HG03378 (cell line): Measurements from ENCODE around the gene DPEP1.
"Not testable (repeated sequence)": the region's sequence is repeated elsewhere in the genome, so short reads cannot be mapped to it uniquely, and the experiment has no call there.

Source experiments
- ATAC-seq: cut with Tn5 transposase; IDR thresholded peaks from one replicate; pipeline ENCODE4 v1.9.1; 2021; ENCODE audit warnings: mild to moderate bottlenecking, moderate library complexity; ENCODE audit not compliant: unreplicated experiment

Gene DPEP1

GRCh38 chr16:89577055-89577759, 36.2 kb upstream of the DPEP1 start:
- ATAC-seq: no peak

DNA sequence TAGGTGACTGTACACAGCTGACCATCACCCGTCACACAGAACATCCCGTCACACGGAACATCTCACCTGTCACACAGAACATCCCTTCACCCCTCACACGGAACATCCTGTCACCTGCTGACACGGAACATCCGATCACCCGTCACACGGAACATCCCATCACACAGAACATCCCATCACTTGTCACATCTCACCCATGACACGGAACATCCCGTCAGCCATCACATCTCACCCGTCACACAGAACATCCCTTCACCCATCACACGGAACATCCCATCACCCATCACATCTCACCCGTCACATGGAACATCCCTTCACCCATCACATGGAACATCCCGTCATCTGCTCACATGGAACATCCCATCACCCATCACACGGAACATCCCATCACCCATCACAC, 34.1 kb upstream of the DPEP1 start:
- ATAC-seq: no peak

GRCh38 chr16:89581045-89581695, 32.3 kb upstream of the DPEP1 start:
- ATAC-seq: no peak

DNA sequence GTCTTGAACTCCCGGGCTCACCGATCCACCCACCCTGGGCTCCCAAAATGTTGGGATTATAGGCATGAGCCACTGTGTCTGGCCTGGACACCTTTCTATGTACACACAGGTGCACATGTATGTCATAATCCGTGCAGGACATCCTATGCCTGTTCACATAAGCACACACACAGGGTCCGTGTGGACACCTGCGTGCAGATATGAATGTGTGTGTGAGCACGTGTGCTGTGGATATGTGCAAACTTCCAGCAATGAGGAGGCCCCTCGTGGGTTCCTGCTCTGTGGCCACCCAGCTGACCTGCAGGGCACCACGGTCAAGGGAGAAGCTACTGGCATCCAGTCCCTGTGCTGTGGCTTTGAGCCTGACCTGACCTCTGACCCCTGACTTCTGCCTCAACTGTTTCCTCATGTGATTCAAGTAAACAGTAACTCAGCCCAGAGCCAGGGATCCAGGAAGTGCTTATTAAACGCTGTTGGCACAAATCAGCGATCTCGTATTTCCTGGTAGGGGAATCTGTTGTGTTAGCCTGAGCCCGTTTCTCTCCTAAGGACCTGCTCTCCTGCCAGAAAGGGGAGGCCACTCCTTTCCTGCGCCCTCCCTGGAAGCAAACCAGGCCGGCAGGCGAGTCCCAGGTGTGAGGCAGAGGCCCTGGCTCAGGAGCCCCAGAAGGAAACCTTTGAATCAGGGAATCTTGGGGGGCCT, 31.4 kb upstream of the DPEP1 start:
- ATAC-seq: no peak

DNA sequence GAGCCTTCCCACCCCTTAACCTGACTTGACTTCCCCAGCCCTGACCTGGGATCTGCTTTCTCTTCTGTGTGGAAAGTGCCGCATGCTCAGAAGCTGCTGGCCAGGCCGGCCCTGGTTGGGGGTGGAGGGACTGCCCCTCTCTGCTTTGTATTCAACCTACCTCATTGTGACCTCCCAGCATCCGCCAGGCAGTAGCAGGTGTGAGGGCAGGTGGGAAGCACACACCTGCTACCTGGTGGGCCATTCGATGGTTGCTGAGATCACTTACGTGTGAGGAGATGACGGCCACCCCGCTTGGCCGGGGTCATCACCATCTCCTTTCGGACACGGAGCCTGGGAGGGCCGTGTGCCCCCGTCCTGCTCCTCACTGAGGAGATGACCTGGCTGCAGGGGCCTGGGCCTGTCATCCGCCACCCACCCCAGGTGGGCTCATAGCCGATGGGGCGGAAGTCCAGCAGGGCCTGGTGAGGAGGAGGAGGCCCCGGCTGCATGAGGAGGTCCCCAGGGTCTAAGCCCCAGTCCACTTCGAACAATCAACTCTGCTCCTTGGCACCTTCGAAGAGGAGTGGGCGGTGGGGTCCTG, 30.7 kb upstream of the DPEP1 start:
- no peak for ATAC-seq

GRCh38 chr16:89583197-89583894, 30.1 kb upstream of the DPEP1 start:
- ATAC-seq: no peak

DNA sequence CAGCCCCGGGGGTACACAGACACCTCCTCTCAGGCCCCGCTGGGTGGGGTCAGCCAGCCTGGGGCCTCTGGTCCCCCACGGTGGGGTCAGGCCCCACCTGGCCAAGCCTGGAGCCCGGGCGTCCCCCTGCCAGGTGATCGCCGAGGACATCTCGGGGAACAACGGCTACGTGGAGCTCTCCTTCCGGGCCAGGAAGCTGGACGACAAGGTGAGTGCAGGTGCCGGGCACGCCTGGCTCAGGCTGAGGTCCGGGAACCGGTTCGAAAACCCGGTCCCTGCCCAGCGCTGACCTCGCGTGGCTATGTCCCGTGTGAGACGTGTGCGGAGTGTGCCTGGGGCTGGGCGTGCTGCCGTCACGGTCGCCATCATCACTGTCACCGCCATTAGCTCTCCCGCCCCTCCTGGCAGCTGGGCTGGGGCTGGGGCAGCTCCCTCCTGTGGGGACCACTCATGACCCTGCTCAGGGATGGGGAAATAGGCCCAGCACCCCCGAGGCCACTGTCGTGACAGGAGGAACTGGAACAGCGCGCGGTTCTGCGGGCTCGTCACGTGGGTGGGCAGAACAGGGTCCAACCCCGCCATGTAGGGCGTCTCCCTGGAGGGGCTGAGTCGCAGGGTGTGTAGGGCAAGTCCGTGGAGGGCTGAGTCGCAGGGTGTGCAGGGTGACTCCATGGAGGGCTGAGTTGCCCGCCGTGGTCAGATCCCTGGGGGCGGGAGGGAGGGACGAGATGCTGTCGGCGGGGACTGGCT, 29.4 kb upstream of the DPEP1 start:
- ATAC-seq: no peak

GRCh38 chr16:89584768-89585549, 28.5 kb upstream of the DPEP1 start:
- ATAC-seq: no peak

- ATAC-seq: no peak
These were observed 27.2 kb upstream of the DPEP1 start for GRCh38 chr16:89586218-89586617.

- no peak for ATAC-seq
These were observed 26.6 kb upstream of the DPEP1 start for GRCh38 chr16:89586853-89587252.

DNA sequence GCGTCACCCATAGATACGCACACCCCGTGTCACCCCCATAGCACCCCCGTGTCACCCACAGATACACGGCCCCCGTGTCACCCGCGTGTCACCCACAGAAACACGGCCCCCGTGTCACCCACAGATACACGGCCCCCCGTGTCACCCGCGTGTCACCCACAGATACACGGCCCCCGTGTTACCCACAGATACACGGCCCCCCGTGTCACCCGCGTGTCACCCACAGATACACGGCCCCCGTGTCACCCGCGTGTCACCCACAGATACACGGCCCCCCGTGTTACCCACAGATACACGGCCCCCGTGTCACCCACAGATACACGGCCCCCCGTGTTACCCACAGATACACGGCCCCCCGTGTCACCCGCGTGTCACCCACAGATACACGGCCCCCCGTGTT, 25.8 kb upstream of the DPEP1 start:
- ATAC-seq: not testable (repeated sequence)

- no peak for ATAC-seq
These were observed 24.9 kb upstream of the DPEP1 start for GRCh38 chr16:89588413-89589109.

- no peak for ATAC-seq
These were observed 24.1 kb upstream of the DPEP1 start for GRCh38 chr16:89589241-89589926.

- ATAC-seq: no peak
These were observed 19.6 kb upstream of the DPEP1 start for GRCh38 chr16:89593841-89594240.

DNA sequence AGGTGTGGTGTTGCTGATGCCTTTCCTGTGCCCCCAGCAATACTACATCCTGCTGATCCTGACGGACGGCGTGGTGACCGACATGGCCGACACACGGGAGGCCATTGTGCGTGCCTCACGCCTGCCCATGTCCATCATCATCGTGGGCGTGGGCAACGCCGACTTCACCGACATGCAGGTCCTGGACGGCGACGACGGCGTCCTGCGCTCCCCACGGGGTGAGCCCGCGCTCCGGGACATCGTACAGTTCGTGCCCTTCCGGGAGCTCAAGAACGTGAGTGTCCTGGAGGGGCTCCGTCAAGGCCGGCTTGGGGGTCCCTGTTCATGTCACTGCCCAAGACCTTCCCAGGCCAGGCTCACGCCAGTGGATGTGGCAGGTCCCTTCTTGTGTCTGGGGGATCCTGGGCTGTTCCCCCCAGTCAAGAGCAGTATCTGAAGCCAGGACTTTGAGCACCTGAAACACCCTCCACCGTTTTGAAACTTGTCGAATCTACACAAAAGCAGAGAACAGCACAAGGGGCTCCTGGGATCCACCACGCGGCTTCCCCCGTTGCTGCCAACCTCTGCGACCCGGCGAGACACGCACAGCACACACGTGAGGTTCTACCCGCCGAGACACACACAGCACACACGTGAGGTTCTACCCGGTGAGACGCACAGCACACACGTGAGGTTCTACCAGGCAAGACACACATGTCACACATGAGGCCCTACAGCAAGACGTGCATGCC, 17.9 kb upstream of the DPEP1 start:
- no peak for ATAC-seq

- no peak for ATAC-seq
These were observed 17.3 kb upstream of the DPEP1 start for GRCh38 chr16:89596061-89596689.

DNA sequence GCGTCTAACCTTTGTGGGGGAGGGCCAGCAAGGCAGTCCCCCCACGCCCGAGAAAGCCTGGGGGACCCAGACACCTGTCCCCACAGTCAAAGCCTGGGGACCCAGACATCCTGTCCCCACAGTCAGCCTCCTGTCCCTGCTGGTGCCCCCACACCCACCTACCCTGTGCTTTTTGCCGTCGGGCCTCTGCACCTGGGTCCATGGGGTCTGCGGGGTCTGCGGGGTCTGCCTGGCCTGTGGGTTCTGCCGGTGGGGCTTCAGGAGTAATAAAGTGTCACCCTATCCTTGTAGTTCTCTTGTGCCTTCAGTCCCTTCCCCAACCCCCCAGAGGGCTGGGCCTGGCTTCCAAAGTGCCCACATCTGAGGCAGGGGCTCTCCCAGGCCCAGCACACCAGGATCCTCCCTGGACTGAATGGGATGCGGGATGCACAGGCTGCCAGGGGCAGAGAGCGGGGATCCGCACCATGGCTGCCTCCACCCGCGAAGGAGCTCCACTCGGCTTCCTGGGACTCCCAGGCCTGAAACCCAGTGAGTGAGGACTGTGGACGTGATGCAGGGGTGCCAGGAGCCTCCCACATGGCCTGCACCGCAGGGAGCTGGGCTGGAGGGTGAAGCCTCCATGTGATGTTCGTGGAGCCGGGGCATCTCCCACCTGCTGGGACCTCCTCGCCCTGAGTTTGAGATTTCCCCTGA, 16.3 kb upstream of the DPEP1 start:
- ATAC-seq: no peak
